ENCODE data around the gene SLC1A7.

The SLC1A7 gene

DNA sequence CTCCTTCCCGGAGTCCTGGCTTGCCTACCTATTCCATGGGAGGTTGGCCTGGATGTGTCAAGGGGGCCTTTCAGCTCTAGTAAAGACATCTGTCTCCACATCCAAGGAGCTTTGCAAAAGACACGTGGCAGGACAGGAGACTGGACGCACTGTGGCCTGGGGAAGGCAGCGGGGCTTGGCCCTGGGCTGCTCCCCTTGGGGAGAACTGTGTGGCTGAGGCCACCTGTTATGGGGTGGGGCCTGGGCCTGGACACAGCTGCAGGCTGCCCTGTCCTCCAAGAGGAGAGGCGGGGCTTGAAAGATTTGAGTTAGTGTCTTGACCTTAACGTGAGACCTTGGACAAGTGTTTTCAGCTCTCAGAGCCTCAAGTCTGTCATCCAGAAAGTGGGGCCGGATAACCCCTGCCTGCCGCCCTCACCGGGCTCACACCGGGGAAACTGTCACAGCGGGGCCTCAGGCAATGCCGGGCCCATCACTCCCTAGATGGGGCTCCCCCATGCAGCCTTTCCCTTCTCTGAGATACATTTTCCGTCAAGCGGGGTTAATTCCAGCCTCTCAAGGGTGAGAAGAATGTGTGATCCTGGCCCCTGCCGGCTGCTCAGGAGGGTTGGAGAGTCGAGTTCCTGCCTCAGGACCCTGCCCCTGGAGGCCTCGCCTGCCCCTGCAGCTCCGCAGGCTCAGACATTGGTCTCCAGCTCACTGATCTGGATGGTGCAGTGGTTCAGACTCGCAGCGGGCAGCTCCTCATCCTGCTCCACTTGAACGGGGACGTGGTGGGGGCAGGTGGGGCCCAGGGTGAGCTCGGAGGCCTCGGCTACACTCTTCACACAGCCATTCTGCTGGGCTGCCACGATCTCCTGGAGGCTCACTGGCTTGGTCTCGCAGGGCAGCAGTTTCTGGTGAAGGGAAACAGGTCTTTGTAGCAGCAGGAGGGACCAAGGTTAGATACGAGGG, 54.8 kb downstream of the SLC1A7 start:
- Histone ChIP-seq H3K9ac (ENCODE audit: low read length) (no peak overlapping the region), H3K4me2 (ENCODE audit: low read depth, low read length, poor library complexity, severe bottlenecking) (no peak overlapping the region), H3K4me3 (ENCODE audit: insufficient read depth, low read length, poor library complexity, severe bottlenecking) (no peak overlapping the region), H3K79me2 (ENCODE audit: insufficient read depth, low read length) (no peaks in the 10 kb centered on the region), H3K9me2 (replicated peaks; ENCODE audit: insufficient read depth, low read length) (no peaks in the 10 kb centered on the region), H4K20me1 (ENCODE audit: low read depth, low read length) (no peaks in the 10 kb centered on the region), H2AFZ (ENCODE audit: low read depth, low read length, severe bottlenecking) (no peak overlapping the region), H3K27me3 (ENCODE audit: low read length) (no peaks in the 10 kb centered on the region), H3F3A (ENCODE audit: insufficient read depth) (no peaks in the 10 kb centered on the region), H3K9me3 (ENCODE audit: insufficient read depth, low read length) (no peaks in the 10 kb centered on the region), H3K27ac (ENCODE audit: low read depth, low read length) (no peak overlapping the region), H3K36me3 (ENCODE audit: low read length) (no peaks in the 10 kb centered on the region)
- TF ChIP-seq, protein P1, sequence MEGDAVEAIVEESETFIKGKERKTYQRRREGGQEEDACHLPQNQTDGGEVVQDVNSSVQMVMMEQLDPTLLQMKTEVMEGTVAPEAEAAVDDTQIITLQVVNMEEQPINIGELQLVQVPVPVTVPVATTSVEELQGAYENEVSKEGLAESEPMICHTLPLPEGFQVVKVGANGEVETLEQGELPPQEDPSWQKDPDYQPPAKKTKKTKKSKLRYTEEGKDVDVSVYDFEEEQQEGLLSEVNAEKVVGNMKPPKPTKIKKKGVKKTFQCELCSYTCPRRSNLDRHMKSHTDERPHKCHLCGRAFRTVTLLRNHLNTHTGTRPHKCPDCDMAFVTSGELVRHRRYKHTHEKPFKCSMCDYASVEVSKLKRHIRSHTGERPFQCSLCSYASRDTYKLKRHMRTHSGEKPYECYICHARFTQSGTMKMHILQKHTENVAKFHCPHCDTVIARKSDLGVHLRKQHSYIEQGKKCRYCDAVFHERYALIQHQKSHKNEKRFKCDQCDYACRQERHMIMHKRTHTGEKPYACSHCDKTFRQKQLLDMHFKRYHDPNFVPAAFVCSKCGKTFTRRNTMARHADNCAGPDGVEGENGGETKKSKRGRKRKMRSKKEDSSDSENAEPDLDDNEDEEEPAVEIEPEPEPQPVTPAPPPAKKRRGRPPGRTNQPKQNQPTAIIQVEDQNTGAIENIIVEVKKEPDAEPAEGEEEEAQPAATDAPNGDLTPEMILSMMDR (IDR thresholded peaks at IDR 0.05; ENCODE audit: insufficient read depth, low read length, poor library complexity, severe bottlenecking): no peak
- no peak for TF ChIP-seq EZH2phosphoT487 (conservative IDR thresholded peaks at IDR 0.05; ENCODE audit: low read length)

DNA sequence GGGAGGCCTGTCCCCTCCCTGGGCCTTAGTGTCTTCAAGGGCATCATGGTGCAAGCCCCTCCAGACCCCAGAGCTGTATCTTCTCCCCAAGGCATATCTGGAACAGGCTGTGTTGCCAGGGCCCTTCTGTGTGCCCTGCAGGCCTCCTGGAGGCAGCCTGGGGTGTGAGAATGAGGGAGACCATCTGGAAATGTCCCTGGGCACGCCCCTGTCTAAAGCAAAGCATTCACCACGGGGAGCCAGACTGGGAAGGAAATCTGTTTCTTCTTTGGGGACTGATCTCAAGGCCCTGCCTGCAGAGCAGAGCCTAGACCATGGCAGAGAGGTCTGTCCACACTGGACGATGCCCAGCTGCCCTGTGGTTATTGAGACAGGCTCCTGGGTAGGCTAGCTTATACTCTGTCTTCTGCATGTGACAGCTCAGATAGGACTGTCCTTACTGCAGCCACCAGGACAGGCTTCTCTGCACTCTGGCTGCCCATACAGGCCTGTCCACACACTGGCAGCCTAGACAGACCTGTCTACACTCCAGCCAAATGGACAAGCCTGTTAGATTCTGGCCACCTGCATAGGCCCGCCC, 55.9 kb downstream of the SLC1A7 start:
- no peaks in the 10 kb centered on the region for H3K9me3 ChIP-seq (ENCODE audit: insufficient read depth, low read length)

DNA sequence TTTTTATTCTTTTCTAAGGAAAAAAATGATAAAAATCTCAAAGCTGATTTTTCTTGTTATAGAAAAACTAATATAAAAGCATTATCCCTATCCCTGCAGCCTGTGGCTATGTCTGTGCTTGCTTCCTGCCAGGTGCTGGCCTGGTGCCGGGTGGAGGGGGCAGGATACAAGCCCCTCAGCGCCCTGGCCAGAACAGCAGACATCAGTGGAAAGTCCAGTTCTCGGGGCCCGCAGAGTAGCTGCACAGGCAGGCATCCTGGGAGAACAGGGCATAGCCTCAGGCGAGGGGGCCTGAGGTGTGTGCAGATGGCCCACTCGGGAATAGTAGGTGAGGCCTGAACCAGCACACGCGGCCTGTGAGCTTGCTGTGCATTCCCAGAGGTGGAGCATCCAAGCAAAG, 57.0 kb downstream of the SLC1A7 start:
- no peak overlapping the region for H3K27ac ChIP-seq (ENCODE audit: low read depth, low read length)

More for the DNA sequence above, 55.9 kb downstream of the SLC1A7 start:
- Histone ChIP-seq H3K9ac (ENCODE audit: low read length) (no peak overlapping the region), H3K4me3 (ENCODE audit: insufficient read depth, low read length, poor library complexity, severe bottlenecking) (no peak overlapping the region), H3K79me2 (ENCODE audit: insufficient read depth, low read length) (no peaks in the 10 kb centered on the region), H4K20me1 (ENCODE audit: low read depth, low read length) (no peaks in the 10 kb centered on the region), H3F3A (ENCODE audit: insufficient read depth) (no peaks in the 10 kb centered on the region), H3K9me2 (replicated peaks; ENCODE audit: insufficient read depth, low read length) (no peaks in the 10 kb centered on the region), H3K4me2 (ENCODE audit: low read depth, low read length, poor library complexity, severe bottlenecking) (no peak overlapping the region), H3K36me3 (ENCODE audit: low read length) (no peaks in the 10 kb centered on the region), H3K27me3 (ENCODE audit: low read length) (no peaks in the 10 kb centered on the region), H2AFZ (ENCODE audit: low read depth, low read length, severe bottlenecking) (no peak overlapping the region), H3K27ac (ENCODE audit: low read depth, low read length) (no peak overlapping the region)
- TF ChIP-seq EZH2phosphoT487 (conservative IDR thresholded peaks at IDR 0.05; ENCODE audit: low read length): no peak
- TF ChIP-seq, protein P1 (IDR thresholded peaks at IDR 0.05; ENCODE audit: insufficient read depth, low read length, poor library complexity, severe bottlenecking): no peak

More for the DNA sequence above, 57.0 kb downstream of the SLC1A7 start:
- Histone ChIP-seq H3K79me2 (ENCODE audit: insufficient read depth, low read length) (no peaks in the 10 kb centered on the region), H4K20me1 (ENCODE audit: low read depth, low read length) (no peaks in the 10 kb centered on the region), H3K9me2 (replicated peaks; ENCODE audit: insufficient read depth, low read length) (no peaks in the 10 kb centered on the region), H3K27me3 (ENCODE audit: low read length) (no peaks in the 10 kb centered on the region), H3F3A (ENCODE audit: insufficient read depth) (no peaks in the 10 kb centered on the region), H3K9ac (ENCODE audit: low read length) (no peak overlapping the region), H3K4me3 (ENCODE audit: insufficient read depth, low read length, poor library complexity, severe bottlenecking) (no peak overlapping the region), H2AFZ (ENCODE audit: low read depth, low read length, severe bottlenecking) (no peak overlapping the region), H3K9me3 (ENCODE audit: insufficient read depth, low read length) (no peaks in the 10 kb centered on the region), H3K4me2 (ENCODE audit: low read depth, low read length, poor library complexity, severe bottlenecking) (no peak overlapping the region), H3K36me3 (ENCODE audit: low read length) (no peaks in the 10 kb centered on the region)
- TF ChIP-seq, protein P1 (IDR thresholded peaks at IDR 0.05; ENCODE audit: insufficient read depth, low read length, poor library complexity, severe bottlenecking): no peak
- no peak for TF ChIP-seq EZH2phosphoT487 (conservative IDR thresholded peaks at IDR 0.05; ENCODE audit: low read length)
